Measurements from ENCODE around the gene PNPLA2.

PNPLA2 gene

GRCh38 chr11:865462-866430 is 47.0 kb downstream of the PNPLA2 start:
- POLR2A ChIA-PET: interaction anchor here (0.6 to 1.2 kb wide), 3 partner anchors 8 to 22 kb away, joined by 3 to 4 read pairs (median 4); no protein-coding TSS in a partner anchor
- CTCF ChIA-PET: interaction anchor here (1.2 kb wide), 1 partner anchor 8 kb away, joined by 3 read pairs; no protein-coding TSS in a partner anchor
- TF ChIP-seq CTCF (IDR thresholded peaks at IDR 0.05; ENCODE audit: insufficient read depth, low read length, missing control alignments): no peak
- no peak for DNase-seq (ENCODE audit: low read depth, low spot score)
- no peak overlapping the region for H3K4me3 ChIP-seq (ENCODE audit: low read depth, low read length)

- POLR2A ChIA-PET: interaction anchor here (1.0 kb wide), 1 partner anchor 9 kb away, joined by 3 read pairs; no protein-coding TSS in a partner anchor
- CTCF ChIA-PET: interaction anchor here (1.2 kb wide), 1 partner anchor 9 kb away, joined by 3 read pairs; no protein-coding TSS in a partner anchor
Measured at GRCh38 chr11:866481-866880, 47.8 kb downstream of the PNPLA2 start.

GRCh38 chr11:867856-868358 is 49.2 kb downstream of the PNPLA2 start:
- H3K4me3 ChIP-seq (ENCODE audit: low read depth, low read length): no peak overlapping the region
- ChIA-PET POLR2A (interaction anchor here (0.5 to 1.0 kb wide), 3 partner anchors 22 to 46 kb away, joined by 3 to 4 read pairs (median 3); partner anchors contain the start of gene TSPAN4), CTCF (interaction anchor here (1.5 kb wide), 1 partner anchor 12 kb away, joined by 3 read pairs; no protein-coding TSS in a partner anchor)
- DNase-seq (ENCODE audit: low read depth, low spot score): no peak
- no peak for TF ChIP-seq CTCF (IDR thresholded peaks at IDR 0.05; ENCODE audit: insufficient read depth, low read length, missing control alignments)

More at GRCh38 chr11:866481-866880, 47.8 kb downstream of the PNPLA2 start:
- no peak for TF ChIP-seq CTCF (IDR thresholded peaks at IDR 0.05; ENCODE audit: insufficient read depth, low read length, missing control alignments)
- no peak overlapping the region for H3K4me3 ChIP-seq (ENCODE audit: low read depth, low read length)
- DNase-seq (ENCODE audit: low read depth, low spot score): no peak

GRCh38 chr11:868394-868793 is 49.7 kb downstream of the PNPLA2 start:
- TF ChIP-seq CTCF (IDR thresholded peaks at IDR 0.05; ENCODE audit: insufficient read depth, low read length, missing control alignments): no peak
- ChIA-PET CTCF (no interaction called here), POLR2A (interaction anchor here (0.5 kb wide), 1 partner anchor 47 kb away, joined by 3 read pairs; no protein-coding TSS in a partner anchor)
- no peak overlapping the region for H3K4me3 ChIP-seq (ENCODE audit: low read depth, low read length)
- DNase-seq (ENCODE audit: low read depth, low spot score): no peak

GRCh38 chr11:868802-869201 is 50.1 kb downstream of the PNPLA2 start:
- CTCF ChIA-PET: no interaction called here
- POLR2A ChIA-PET: no interaction called here
- TF ChIP-seq CTCF (IDR thresholded peaks at IDR 0.05; ENCODE audit: insufficient read depth, low read length, missing control alignments): no peak
- no peak overlapping the region for H3K4me3 ChIP-seq (ENCODE audit: low read depth, low read length)
- no peak for DNase-seq (ENCODE audit: low read depth, low spot score)

Data from AG04449 (cell line).